ENCODE measurements around the gene ELFN1.
"Not testable (repeated sequence)": the region's sequence is repeated elsewhere in the genome, so short reads cannot be mapped to it uniquely, and the experiment has no call there.

Gene ELFN1

DNA sequence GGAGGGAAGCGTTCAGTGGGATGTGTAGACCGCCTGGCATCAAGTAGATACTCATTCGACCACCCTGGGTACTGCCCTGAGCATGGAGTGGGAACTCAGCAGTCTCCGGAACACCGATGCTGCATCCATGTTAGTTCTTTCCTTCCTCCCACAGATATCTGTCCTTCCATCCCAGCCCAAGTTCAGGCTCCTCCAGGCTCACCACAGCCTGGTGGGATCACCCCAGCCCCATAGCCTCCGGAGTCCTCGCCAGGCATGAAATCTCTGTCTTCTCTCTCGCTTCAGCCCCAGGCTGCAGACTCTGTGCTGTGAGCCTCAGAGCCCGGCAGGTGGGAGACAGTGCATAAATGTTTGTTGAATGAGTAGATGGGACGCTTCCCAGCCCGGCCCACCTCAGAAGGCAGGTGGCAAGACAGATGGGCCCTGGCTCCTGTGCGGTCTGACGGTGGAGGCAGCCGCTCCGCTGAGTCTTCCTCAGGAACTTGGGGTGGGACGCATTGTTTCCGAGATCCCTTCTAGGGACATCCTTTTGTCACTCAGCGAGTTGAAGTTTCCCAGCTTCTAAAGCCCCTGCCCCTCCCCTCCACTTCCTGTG lies 42.9 kb downstream of the ELFN1 start:
- DNase-seq = no peak

DNA sequence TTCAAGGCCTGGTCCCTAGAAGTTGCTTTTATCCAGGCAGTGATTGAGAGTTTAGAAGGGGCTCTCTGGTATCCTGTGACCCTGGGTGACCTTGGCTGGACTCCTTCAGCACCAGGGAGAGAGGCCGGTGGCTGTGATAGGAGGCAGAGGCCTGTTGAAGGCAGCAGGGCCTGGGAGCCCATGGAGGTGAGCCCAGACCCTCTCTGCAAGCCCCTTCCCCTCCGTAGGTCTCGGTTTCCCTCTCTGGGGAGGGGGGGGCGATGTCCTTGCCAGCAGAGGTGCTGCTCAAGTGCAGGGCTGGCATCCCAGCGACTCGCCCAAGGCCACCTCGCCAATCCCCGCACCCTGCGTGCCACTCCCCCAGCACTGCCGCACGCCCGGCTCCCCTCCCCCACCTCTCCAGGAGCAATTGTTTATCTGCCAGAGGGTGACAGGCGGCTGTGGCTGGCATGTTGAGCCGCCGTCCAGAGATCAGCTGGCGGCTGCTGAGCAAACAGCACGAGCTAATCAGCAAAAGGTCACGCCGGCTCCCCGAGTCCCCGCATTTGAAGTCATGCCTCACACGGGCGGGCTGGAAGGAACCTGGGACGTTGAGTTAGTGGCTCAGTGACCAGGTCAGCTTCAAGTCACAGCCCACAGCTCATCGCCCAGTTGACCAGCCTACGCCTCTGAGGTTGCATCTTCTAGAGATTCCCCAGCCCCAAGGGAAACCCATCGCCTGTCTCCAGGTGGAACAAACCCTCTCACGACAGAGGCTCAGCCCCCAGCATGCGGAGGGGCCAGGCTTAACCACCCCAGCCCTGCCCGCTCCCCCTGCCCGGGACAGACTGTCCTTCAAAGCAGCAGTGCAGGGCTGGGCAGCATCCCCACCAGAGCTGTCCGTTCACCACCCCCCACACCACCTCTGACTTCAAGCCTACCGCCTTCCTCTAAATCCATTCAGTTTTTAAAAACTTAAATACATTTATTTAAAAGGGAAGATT lies 43.7 kb downstream of the ELFN1 start:
- DNase-seq = no peak

DNA sequence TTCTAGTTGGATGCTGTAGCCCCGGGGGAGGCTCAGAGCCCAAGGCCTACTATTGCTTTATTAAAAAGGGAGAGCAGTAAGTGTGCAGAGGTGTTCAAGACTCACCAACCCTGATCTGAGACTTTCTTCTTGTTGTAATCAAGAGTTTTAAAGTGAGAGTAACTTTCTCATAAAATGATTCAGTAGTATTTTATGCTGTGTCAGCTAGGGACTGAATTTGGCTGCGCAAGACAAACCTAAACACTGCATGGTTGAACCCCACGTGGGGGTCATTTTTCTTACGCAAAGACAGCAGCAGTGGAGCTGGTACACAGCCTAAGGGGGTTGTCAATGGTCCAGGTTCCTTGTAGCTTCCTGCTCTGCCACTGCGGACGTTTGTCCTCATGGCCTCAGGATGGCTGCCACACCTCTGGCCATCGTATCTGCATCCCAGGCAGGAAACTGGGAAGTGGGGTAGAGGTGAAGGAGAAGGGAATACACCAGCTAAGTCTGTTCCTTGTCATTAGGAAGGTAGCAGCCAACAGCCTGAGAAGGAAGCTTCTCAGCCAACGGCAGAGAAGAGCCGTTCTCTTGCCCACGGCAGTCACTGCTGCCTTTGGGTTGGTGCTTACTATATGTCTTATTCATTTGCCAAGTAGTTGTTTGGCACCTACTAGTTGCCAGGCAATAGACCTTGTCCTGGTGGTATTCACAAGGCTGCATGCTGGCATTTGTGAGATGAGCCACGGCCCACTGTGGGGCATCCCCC lies 44.7 kb downstream of the ELFN1 start:
- no peak for DNase-seq

DNA sequence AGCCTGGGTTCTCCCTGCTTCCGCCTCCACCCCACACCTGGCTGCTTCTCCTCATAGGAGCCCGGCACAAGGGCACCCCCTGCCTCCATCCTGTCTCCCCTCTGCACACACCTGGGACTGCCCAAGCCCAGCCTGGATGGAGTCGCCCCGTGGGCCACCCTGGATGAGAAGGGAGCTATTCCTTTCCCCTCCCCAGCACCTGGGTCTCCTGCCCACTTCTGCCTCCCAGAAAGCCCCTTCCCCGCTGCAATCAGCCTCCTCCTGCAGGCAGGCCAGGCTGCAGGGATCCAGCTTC lies 45.2 kb downstream of the ELFN1 start:
- no peak for DNase-seq

DNA sequence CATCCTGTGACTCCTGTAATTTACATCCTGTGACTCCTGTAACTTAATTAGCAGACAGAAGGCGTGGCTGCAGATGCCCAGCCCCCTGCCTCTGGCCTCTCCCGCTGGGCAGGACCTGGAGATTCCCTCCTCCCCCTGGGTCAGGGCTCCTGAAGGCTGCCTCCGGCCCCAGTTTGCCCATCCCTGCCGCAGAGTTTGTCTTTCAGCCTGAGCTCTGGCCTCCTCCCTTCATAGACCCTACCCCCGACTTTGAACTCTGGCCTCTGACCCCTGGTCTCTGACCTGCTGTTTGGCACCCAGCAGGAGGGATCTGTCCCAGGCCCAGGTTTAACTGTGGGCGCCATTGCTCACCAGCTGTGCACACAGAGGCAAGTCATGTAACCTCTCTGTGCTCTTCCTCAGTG lies 45.6 kb downstream of the ELFN1 start:
- DNase-seq = no peak

DNA sequence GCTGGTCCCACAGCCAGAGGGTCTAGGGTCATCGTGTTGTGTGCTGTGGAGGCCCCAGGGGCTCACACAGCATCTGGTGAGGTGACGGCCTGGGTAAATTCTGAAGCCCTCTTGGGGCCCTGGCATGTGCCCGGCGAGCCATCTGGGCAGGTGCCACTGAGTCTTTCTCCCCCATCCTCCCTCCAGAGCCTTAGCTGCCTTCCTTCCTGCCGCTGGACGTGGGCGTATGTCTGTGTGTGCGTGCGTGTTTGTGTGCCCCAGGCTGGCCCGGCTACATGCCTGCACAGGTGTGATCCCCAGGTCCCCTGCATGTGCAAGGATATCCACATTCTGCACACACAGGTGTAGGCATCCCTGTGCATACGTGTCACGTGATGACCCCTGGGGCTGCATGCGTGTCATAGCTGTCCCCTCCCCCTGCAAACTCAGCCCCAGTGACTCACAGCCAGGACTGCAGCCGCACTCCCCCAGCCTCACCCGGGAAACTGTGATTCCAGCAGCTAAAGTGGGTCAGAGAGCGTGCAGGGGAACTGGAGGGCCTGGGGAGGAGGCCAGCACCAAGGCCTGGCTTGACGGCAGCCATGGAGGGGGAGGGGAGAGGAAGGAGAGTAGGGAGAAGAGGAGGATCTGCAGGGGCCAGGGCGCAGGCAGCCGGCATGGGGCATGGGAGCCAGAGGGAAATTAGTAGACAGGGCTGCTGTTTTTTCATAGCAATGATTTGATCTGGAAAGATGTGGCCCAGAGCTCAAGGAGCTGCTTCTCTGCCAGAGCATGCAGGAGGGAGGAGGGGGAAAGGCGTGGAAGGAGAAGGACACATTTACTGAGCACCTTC lies 46.4 kb downstream of the ELFN1 start:
- no peak for DNase-seq

DNA sequence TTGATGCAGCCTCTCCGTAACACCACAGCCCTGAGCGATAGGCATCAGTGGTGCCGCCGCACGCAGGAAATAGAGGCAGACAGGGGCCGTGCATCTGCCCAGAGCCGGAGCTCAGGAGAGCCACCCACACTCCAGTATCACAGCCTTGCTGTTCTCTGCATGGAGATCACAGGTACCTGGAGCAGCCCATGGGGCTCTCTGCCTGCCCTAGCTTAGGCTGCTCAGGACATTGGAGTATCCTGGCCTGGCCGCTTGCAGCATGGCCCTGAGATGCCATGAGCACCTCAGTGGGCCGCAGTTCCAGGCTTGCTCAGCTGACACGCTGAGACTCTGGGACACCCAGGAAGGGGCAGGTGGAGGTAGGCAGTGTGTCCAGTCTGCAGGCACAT lies 47.0 kb downstream of the ELFN1 start:
- no peak for DNase-seq

DNA sequence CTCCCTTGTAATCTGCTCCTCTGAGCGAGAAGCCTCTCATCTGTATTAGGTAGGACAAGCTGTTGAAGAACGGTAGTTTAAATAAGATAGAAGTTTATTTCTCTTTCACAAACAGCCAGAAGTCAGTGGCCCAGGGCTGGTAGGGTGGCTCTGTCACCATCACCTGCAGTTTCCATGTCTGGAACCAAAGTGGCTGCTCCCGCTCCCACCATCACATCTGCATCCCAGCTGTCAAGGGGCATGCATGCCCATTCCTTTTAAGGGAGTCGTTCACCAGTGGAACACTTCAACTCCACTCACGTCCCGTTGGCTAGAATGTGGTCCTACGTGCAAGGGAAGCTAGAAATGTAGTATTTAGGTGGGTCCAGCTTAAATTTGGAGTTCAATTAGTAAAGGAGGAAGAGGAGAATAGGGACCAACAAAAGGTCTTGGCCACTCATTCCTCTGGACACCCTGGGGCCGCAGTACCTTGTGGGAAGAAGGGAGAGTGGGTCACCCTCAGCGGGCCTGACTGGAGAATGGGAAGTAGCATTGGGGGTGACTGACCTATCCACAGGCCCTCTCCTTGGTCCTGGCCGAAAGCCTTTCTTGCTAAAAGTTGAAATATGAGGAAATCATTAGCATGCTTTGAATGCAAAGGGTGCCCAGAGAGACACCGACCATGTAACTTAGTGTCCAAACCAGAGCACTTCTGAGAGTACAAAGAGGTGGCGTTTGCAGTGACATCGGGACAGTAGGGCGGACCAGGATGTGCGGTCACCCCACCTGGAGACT lies 48.0 kb downstream of the ELFN1 start:
- no peak for DNase-seq

DNA sequence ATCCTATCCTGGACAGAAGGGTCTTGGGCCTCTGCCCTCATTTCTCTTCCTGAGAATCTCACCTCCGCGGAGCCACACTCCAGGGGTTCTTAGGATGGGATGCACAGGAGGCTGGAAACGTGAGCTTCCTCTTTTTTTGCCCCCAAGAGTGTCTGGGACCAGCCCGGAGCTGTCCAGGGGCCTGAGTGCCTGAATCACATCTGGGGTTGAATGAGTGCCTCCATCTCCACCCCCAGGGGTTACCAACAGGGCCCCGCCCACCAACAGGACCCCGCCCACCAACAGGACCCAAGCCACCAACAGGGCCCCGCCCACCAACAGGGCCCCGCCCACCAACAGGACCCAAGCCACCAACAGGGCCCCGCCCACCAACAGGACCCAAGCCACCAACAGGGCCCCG lies 48.8 kb downstream of the ELFN1 start:
- not testable (repeated sequence) for DNase-seq

DNA sequence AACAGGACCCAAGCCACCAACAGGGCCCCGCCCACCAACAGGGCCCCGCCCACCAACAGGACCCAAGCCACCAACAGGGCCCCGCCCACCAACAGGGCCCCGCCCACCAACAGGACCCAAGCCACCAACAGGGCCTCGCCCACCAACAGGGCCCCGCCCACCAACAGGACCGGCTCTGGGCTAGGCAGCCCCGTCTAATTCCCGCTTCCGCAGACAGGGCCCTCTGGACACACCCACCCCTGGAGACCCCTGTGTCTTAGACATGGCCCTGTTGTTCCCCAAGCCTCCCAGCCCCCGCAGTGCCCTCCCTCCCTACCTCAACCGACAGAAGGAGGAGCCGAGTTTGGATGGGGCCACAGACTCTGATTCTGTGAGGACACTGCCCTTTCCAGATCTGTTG lies 49.2 kb downstream of the ELFN1 start:
- not testable (repeated sequence) for DNase-seq

DNA sequence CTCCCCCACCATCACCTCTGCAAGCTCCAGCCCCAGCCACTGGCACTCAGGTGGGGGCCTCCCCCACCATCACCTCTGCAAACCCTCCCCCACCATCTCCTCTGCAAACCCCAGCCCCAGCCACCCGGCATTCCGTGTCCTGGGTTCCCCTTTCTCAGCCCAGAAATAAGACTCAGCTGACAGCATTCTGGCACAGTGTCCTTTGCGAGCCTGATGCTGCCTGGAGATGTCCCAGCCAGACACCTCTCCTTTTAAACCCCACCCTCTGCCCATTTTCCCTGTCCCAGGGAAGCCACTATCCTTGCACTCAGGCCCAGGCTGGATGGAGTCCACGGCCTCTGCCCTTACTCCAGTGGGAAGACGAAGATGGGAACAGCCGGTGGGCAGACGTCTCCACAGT lies 49.8 kb downstream of the ELFN1 start:
- DNase-seq = no peak

DNA sequence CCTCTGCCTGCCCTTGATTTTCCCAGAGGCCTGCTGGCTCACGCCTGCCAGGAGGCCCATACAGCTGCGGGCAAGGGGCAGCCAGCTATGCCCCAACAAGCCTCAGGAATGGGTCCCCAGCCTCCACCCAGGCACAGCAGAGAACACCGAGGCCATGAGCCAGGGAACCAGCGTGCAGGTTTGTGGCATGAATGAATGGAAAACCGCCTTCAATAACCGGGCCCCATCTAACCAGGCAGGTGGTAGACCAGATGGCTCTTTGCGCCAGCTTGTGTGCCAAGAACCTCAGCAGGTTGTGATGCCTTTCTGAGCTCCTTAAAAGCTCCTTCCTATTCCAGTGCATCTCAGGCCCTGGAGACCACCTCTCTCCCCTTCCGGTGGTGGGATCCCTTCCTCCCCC lies 50.2 kb downstream of the ELFN1 start:
- no peak for DNase-seq

DNA sequence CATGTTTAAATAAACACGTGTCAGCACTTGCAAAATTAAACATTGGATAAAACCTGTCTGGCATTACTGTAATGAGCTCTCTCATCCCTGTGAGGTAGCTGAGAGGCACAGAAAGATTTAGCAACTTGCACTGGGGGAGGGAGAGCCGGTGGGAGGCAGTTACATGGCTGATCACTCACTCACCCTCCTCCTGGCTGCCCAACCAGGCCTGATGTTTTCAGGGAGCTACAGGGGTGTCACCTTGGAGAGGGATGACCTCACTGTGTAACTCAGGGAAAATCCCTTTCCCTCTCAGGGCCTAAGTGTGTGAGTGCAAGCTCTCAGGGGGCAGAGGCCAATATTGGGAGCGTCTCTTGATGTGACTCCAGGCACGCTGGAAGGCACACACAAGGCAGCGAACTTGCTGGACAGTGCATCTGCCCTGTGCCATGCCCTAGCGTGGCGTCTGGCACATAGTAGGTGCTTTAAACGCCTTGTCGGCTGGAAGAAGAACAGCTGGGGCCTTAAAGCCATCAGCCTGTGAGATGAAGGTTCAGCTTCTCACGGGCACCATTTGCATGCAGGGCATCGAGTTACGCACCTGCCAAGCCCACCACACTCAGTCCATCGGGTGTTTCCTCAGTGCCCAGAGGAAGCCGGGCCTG lies 51.1 kb downstream of the ELFN1 start:
- DNase-seq = no peak

DNA sequence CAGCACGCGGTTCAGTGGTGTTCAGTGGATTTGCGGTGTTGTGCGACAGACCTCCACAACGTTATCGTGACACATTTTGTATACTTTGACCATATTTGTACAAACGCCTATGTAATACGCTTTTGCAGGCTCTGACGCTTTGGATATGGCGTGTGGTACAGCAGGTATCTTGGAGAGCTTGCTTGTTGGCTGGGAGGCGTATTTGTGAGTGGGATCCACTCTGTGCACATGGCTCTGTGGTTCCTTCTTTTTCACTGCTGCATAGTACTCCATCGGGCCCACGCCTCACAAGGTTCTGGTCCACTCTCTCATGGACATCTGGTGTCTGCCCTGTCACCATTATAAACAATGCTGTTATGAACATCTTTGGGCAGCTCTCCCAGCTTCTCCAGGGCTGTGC lies 53.2 kb downstream of the ELFN1 start:
- DNase-seq = no peak

DNA sequence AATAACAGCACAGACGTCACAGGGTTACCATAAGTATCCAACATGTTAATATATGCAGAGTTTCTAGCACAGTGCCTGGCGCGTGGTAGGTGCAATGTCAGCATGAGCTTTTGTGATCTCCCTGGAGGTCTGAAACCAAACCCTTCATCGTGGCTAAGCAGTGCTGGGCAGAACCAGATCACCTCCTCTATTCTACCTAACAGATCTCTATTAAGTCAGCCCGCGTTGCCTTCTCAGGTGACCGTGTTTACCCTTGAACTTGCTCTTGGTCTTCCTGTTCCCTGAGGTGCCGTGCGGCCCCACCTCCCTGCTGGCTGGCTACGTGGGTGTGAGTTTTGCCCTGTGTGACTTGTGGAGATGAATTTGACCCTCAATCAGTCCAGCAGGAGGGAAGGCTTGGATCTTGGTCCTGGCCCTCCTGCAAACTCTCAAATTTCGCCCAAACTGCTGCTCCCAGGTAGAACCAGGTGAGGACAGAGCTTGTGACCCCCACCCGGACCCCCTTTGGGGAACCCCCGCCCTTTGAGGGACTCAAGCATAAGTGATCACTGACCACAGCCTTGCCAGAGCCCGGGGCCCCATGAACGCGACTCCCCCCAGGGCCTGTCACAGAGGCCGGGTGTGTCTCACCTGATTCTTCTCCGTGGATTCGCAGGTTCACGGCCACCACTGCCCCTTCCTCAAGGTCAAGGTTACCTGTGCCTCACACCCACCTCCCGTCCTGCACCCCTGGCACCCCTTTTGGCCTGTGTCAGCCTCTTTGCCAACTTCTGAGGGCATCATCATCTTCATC lies 54.2 kb downstream of the ELFN1 start:
- no peak for DNase-seq

DNA sequence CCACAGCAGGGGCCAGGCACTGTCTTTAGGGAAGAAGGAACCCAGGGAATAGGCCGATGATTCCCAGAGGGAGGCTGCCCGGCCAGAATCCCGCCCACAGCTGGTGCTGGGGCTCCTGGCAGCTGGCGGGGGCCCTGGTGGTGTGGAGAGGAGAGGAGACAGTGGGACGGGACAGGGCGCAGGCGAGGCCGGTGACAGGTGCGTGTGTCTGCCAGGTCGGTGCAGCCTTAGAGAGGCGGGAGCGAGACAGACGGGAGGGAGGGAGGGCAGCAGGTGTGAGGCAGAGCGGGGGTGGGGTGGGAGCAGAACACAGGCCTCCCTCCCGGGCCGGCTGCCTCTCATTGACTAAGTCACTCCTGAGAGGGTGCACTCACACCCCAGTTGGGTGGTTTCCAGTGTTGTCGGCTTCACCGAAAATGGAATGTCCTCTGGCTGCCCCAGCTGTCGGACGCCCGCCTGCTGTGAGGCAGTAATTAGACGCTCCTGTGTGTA lies 55.2 kb downstream of the ELFN1 start:
- DNase-seq = no peak

DNA sequence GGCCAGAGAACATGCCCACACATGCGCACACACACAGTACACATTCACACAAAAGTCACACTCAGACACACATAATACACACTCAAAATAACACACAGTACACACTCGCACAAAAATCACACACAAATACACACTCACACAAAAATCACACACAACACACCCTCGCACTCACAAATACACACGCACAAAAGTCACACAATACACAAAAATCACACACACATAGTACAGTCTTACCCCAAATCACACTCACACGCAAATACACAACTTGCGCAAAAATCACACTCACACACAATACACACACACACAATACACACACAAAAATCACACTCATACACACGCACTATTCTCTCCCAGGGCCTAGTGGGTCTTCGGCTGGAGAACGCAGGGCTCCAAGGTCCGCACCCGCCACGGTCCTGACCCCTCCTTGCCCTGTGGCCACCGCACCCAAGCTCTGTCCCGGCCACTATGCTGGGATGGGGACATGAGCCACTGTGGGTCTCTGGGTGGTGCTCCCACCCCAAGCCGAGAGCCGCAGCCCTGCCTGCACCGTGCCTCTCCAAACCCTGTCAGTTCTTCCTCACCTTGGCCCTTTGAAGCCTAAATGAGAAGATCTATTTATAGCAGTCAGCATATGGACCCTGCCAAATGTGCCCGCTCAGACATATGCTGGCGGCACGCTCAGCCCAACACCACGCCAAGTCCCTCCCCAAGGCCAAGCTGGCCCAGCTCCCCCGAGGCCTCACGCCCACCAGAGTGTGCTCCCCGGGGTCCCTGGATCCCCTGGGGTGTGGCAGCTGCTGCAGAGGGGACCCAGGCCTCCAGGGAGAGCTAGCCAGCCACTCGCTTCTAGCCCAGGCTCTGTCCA lies 55.9 kb downstream of the ELFN1 start:
- DNase-seq = no peak

DNA sequence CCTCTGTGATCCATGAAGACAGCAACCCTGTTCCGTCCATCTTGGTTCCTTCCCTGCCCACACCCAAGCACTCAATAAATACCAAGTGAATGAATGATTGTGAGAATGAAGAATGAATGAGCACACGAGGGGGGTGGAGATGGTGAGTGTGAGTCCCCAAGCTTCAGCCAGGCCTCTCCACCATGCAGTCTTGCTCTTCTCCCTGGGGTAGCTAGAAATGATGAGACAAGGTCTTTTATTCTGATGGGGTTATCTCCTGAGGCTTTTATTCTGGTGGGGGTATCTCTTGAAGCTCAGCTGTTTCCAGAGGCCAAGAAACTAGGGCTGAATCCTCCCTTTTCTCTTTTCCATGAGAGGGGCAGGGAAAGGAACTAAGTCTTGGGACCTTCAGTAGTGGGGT lies 57.0 kb downstream of the ELFN1 start:
- DNase-seq = no peak

DNA sequence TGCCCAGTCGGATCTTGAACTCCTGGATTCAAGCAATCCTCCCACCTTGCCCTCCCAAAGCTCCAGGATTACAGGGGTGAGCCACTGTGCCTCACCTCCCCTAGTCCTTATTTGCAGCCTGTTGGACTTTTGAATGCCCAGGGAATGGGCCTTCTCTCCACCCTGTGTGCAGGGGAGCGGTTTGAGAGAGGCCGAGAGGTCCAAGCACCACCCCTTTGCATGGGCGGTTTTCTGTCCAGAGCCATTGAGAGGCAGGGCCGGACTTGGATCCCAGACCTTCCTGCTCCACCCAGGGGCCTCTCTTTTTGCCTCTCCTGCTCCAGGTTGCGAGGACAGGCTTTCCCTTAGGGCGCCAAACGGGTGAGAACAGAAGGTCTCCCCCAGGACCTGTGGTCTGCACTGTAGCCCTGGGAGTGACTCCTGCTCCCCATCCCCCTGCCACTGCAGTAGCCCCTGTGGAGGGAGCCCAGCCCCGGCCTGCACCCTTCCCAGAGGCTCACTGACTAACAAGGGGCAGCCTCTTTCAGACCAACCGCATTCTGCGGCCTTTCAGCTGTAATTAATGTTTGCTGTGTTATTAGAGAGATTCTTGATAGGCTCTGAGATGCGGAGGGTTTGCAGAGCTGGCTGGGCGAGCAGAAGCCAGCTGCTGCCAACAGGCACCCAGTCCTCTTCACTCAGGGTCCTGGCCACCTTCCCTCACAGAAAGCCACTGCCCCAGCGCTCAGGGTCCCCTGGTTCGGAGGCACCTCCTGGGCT lies 57.9 kb downstream of the ELFN1 start:
- no peak for DNase-seq
